IMR-90 (cell line): ENCODE results near the gene OLFML1. TPM values are rescaled to one million over a fixed set of nuclear protein-coding genes. Genes with fewer than 3 reads are reported as not detected.

ENCODE experiments used
- ATAC-seq: fragments of 200-7000 bp; cut with Tn5 transposase; 2 replicates; pipeline ENCODE4 v1.9.1; 2020; ENCODE audit warnings: low read depth, mild to moderate bottlenecking, moderate library complexity
- BruUV-seq: library from RNA; stranded (reverse); fragments of 400-500 nt; replicated peaks from 2 replicates; lab custom pipeline; 2021; lab: Mats Ljungman, UMichigan
- CTCF ChIA-PET: fragments of 300-600 bp; formaldehyde crosslinking; extraction: SDS; loops from one replicate; lab custom pipeline; 2021; ENCODE audit warnings: antibody characterized with exemption; lab: Yijun Ruan, JAX
- POLR2A ChIA-PET: fragments of 300-600 bp; sonication (Branson Sonifier 250); formaldehyde crosslinking; loops from one replicate; lab custom pipeline; 2022; ENCODE audit warnings: antibody characterized with exemption; ENCODE audit not compliant: unreplicated experiment; lab: Charles Lee
- DNase-seq: peaks from one replicate; pipeline ENCODE4 v3.0.0; 2013
- H2AFZ ChIP-seq: replicated peaks from 2 replicates; pipeline ENCODE3; 2013; ENCODE audit warnings: low read length, mild to moderate bottlenecking; ENCODE audit not compliant: poor library complexity
- H2AK5ac ChIP-seq: 2 replicates; pipeline ENCODE4 v1.6.1; 2013; ENCODE audit warnings: low read depth, low read length, inconsistent platforms
- H2AK9ac ChIP-seq: replicated peaks from 2 replicates; pipeline ENCODE3; 2013; ENCODE audit warnings: mild to moderate bottlenecking, low read depth, low read length, moderate library complexity; ENCODE audit not compliant: poor library complexity
- H2BK120ac ChIP-seq: 2 replicates; pipeline ENCODE4 v1.6.1; 2013; ENCODE audit warnings: low read depth, low read length, inconsistent platforms
- H2BK15ac ChIP-seq: 3 replicates; pipeline ENCODE4 v1.6.1; 2013; ENCODE audit warnings: low read depth, low read length, inconsistent platforms
- H2BK20ac ChIP-seq: 2 replicates; pipeline ENCODE4 v1.6.1; 2013; ENCODE audit warnings: low read depth, mild to moderate bottlenecking, inconsistent platforms, low read length, moderate library complexity
- H2BK5ac ChIP-seq: 2 replicates; pipeline ENCODE4 v1.6.1; 2013; ENCODE audit warnings: mild to moderate bottlenecking, low read depth, low read length, inconsistent platforms; ENCODE audit not compliant: poor library complexity, severe bottlenecking
- H3K14ac ChIP-seq: replicated peaks from 2 replicates; pipeline ENCODE4 v1.6.1; 2013; ENCODE audit warnings: low read depth, low read length, inconsistent platforms
- H3K18ac ChIP-seq: 2 replicates; pipeline ENCODE4 v1.6.1; 2013; ENCODE audit warnings: low read depth, low read length, control low read depth
- H3K23ac ChIP-seq: 2 replicates; pipeline ENCODE4 v1.6.1; 2013; ENCODE audit warnings: low read depth, low read length, inconsistent platforms
- H3K27ac ChIP-seq: 2 replicates; pipeline ENCODE4 v1.5.1; 2013; ENCODE audit warnings: mild to moderate bottlenecking, control low read depth, low read length; ENCODE audit not compliant: insufficient read depth
- H3K27me3 ChIP-seq: 2 replicates; pipeline ENCODE4 v1.6.1; 2013; ENCODE audit warnings: low read length; ENCODE audit not compliant: control insufficient read depth, insufficient read depth
- H3K36me3 ChIP-seq: 2 replicates; pipeline ENCODE4 v1.6.1; 2013; ENCODE audit warnings: low read length, mixed read lengths; ENCODE audit not compliant: control insufficient read depth, insufficient read depth
- H3K4ac ChIP-seq: 2 replicates; pipeline ENCODE4 v1.6.1; 2013; ENCODE audit warnings: low read depth, low read length, inconsistent platforms
- H3K4me1 ChIP-seq: 2 replicates; pipeline ENCODE4 v1.6.1; 2013; ENCODE audit warnings: low read length, mixed read lengths; ENCODE audit not compliant: control insufficient read depth, insufficient read depth
- H3K4me2 ChIP-seq: 2 replicates; pipeline ENCODE4 v1.6.1; 2013; ENCODE audit warnings: low read depth, mild to moderate bottlenecking, control low read depth, low read length, moderate library complexity
- H3K4me3 ChIP-seq: 2 replicates; pipeline ENCODE4 v1.5.1; 2013; ENCODE audit warnings: low read depth, mild to moderate bottlenecking, control low read depth, low read length, moderate library complexity; ENCODE audit not compliant: insufficient read depth
- H3K56ac ChIP-seq: 2 replicates; pipeline ENCODE4 v1.6.1; 2013; ENCODE audit warnings: low read length, inconsistent platforms; ENCODE audit not compliant: insufficient read depth; ENCODE audit errors: extremely low read depth
- H3K79me1 ChIP-seq, 2 experiments: 2 replicates each; pipeline ENCODE4 v1.6.1; 2013; ENCODE audit warnings: low read length in 2 of 2, inconsistent platforms in 1 of 2, low read depth in 1 of 2
- H3K9ac ChIP-seq: 2 replicates; pipeline ENCODE4 v1.6.1; 2013; ENCODE audit warnings: low read depth, low read length, control low read depth
- H3K9me1 ChIP-seq: 2 replicates; pipeline ENCODE4 v1.6.1; 2013; ENCODE audit warnings: low read length, inconsistent platforms; ENCODE audit not compliant: insufficient read depth
- H3K9me3 ChIP-seq: 2 replicates; pipeline ENCODE4 v1.6.1; 2013; ENCODE audit warnings: low read length; ENCODE audit not compliant: control insufficient read depth, insufficient read depth
- H4K20me1 ChIP-seq: 2 replicates; pipeline ENCODE4 v1.6.1; 2013; ENCODE audit warnings: low read length, inconsistent platforms; ENCODE audit not compliant: insufficient read depth
- H4K5ac ChIP-seq: 2 replicates; pipeline ENCODE4 v1.6.1; 2013; ENCODE audit warnings: mild to moderate bottlenecking, low read depth, low read length, control low read depth
- H4K8ac ChIP-seq, 2 experiments: 2 replicates each; pipeline ENCODE4 v1.6.1; 2013; ENCODE audit warnings: low read depth in 2 of 2, low read length in 2 of 2, control low read depth in 1 of 2, inconsistent platforms in 1 of 2
- H4K91ac ChIP-seq: 2 replicates; pipeline ENCODE4 v1.6.1; 2013; ENCODE audit warnings: low read depth, low read length, inconsistent platforms; ENCODE audit not compliant: insufficient read depth
- BHLHE40 ChIP-seq: fragments of 150-350 bp; IDR thresholded peaks from 2 replicates; pipeline ENCODE4 v1.6.1; 2016; ENCODE audit warnings: mild to moderate bottlenecking, low read depth, low read length
- CTCF ChIP-seq: conservative IDR thresholded peaks from 2 replicates; pipeline ENCODE4 v1.5.1; 2012; ENCODE audit warnings: mild to moderate bottlenecking, low read depth, low read length, improper control_type of control experiment
- ELK1 ChIP-seq: fragments of 150-350 bp; IDR thresholded peaks from 2 replicates; pipeline ENCODE4 v1.6.1; 2016; ENCODE audit warnings: low read depth, mild to moderate bottlenecking, low read length, moderate library complexity, borderline replicate concordance
- FOS ChIP-seq: fragments of 150-350 bp; IDR thresholded peaks from 2 replicates; pipeline ENCODE4 v1.6.1; 2016; ENCODE audit warnings: low read depth, low read length
- MAZ ChIP-seq: IDR thresholded peaks from 2 replicates; pipeline ENCODE4 v1.6.1; 2012; ENCODE audit warnings: low read depth, mild to moderate bottlenecking, low read length, improper control_type of control experiment, moderate library complexity, borderline replicate concordance
- MXI1 ChIP-seq: IDR thresholded peaks from 2 replicates; pipeline ENCODE4 v1.6.1; 2012; ENCODE audit warnings: low read depth, mild to moderate bottlenecking, low read length, moderate library complexity, borderline replicate concordance
- NFE2L2 ChIP-seq: fragments of 150-350 bp; IDR thresholded peaks from 2 replicates; pipeline ENCODE4 v1.6.1; 2016; ENCODE audit warnings: low read depth, mild to moderate bottlenecking, low read length
- RFX5 ChIP-seq: IDR thresholded peaks from 2 replicates; pipeline ENCODE4 v1.8.0; 2012; ENCODE audit warnings: low read depth, mild to moderate bottlenecking, low read length, moderate library complexity
- USF2 ChIP-seq: fragments of 150-350 bp; IDR thresholded peaks from 2 replicates; pipeline ENCODE4 v1.6.1; 2017; ENCODE audit warnings: mild to moderate bottlenecking, antibody characterized with exemption, low read length, low read depth
- whole genome bisulfite sequencing, 2 experiments: methylation state at CpG; one replicate each; pipeline versions ENCODE4 v1.1.5 to v1.1.7; 2013; ENCODE audit warnings: missing lambda C conversion rate in 2 of 2; ENCODE audit not compliant: insufficient read length in 1 of 2; ENCODE audit errors: extremely low coverage in 2 of 2; 5-methylcytosine and 5-hydroxymethylcytosine counted together
- dilution Hi-C: fragments of 300-500 bp; cut with HindIII; formaldehyde crosslinking; loops from one replicate; pipeline ENCODE4 v1.14.3; 2018; ENCODE audit warnings: low sequenced_read_pairs; ENCODE audit not compliant: unreplicated experiment
- in situ Hi-C: fragments of 300-500 bp; cut with MboI; formaldehyde crosslinking; loops from 3 replicates; pipeline ENCODE4 v1.14.3; 2019; ENCODE audit warnings: low sequenced_read_pairs, inconsistent platforms, mixed read lengths
- intact Hi-C: fragments of 100-400 bp; cut with micrococcal nuclease; formaldehyde crosslinking; loops from 2 replicates; pipeline ENCODE4 v1.10.0; 2022
- polyA plus RNA-seq, 3 experiments: library from polyadenylated mRNA; depleted of rRNA; stranded (reverse); fragments of >200 nt; gene quantifications; 2 replicates each; pipeline ENCODE4 v1.2.3, GENCODE V29; 2012; ENCODE audit warnings: low replicate concordance in 1 of 3
- total RNA-seq: library from RNA; depleted of rRNA; stranded (reverse); fragments of >200 nt; gene quantifications from 2 replicates; pipeline ENCODE4 v1.2.3, GENCODE V29; 2012

Gene OLFML1
- total and polyA plus RNA-seq, 2 of the 4 experiments (the other 2 are of a cell fraction), result 0.10 to 0.18 TPM

- no peak overlapping the region for H2BK20ac ChIP-seq
- H4K20me1 ChIP-seq, result no peaks in the 10 kb centered on the region
- no peak overlapping the region for H3K4me3 ChIP-seq
- no peak overlapping the region for H4K8ac ChIP-seq
- DNase-seq (no peak), ATAC-seq (no peak)
- H2BK5ac ChIP-seq, result no peak overlapping the region
- H4K91ac ChIP-seq, result no peak overlapping the region
- no peak overlapping the region for H3K9ac ChIP-seq
- ChIA-PET POLR2A (no interaction called here), CTCF (no interaction called here)
- no peaks in the 10 kb centered on the region for H3K36me3 ChIP-seq
- H3K27ac ChIP-seq, result no peak overlapping the region
- no peaks in the 10 kb centered on the region for H3K79me1 ChIP-seq
- peaks cover 2% of the 10 kb centered on the region; the same call in 1 of the 2 replicates for H3K27me3 ChIP-seq
- H3K4me2 ChIP-seq, result no peak overlapping the region
- H2AK5ac ChIP-seq, result no peak overlapping the region
- dilution Hi-C loops, result no loop called here
- BruUV-seq, result no TSS peak
- no peak overlapping the region for H2BK15ac ChIP-seq
- in situ Hi-C loops, result no loop called here
- H3K9me3 ChIP-seq, result no peaks in the 10 kb centered on the region
- intact Hi-C loops, result no loop called here
- H3K4ac ChIP-seq, result no peak overlapping the region
- H3K14ac ChIP-seq, result no peak overlapping the region
- no peaks in the 10 kb centered on the region for H3K9me1 ChIP-seq
- H4K5ac ChIP-seq, result no peak overlapping the region
- H2AK9ac ChIP-seq, result no peak overlapping the region
- no peak overlapping the region for H3K56ac ChIP-seq
- H3K23ac ChIP-seq, result no peak overlapping the region
- WGBS, 2 experiments, result no CpG with 5 or more reads among the region's 3 CpGs
- H2AFZ ChIP-seq, result no peak overlapping the region
- H3K4me1 ChIP-seq, result no peaks in the 10 kb centered on the region
- no peak overlapping the region for H2BK120ac ChIP-seq
- H3K18ac ChIP-seq, result no peak overlapping the region
- TF ChIP-seq NFE2L2 (no peak), BHLHE40 (no peak), MAZ (no peak), ELK1 (no peak), FOS (no peak), MXI1 (no peak), CTCF (no peak), USF2 (no peak), RFX5 (no peak)
Measured at GRCh38 chr11:7508087-7508486, 22.8 kb downstream of the OLFML1 start.
